ENCODE results near the gene ZNF536. TPM values are rescaled to one million over a fixed set of nuclear protein-coding genes. Genes with fewer than 3 reads are reported as not detected.

ZNF536 gene
- total and polyA plus RNA-seq, 9 of the 15 experiments (the other 6 are each of a cell fraction or from before 2014, with no cell fraction given): not detected

- TF ChIP-seq ARID3B (CRISPR knock-in tag; IDR thresholded peaks at IDR 0.05; ENCODE audit: borderline replicate concordance): no peak
- TF ChIP-seq XRCC3 (IDR thresholded peaks at IDR 0.05): no peak
- no peak for TF ChIP-seq ZKSCAN3 (CRISPR knock-in tag; IDR thresholded peaks at IDR 0.05)
These were observed 18.7 kb upstream of the ZNF536 start (continued) for GRCh38 chr19:30353394-30353945.

GRCh38 chr19:30355586-30355985, 16.6 kb upstream of the ZNF536 start:
- Histone ChIP-seq H3K27me3 (ENCODE audit: control insufficient read depth in 2 of 2, insufficient read depth in 2 of 2, low read length in 2 of 2) (peaks cover 10 to 22% of the 10 kb centered on the region in 2 experiments), H3K4me2 (ENCODE audit: insufficient read depth, low read length) (no peak overlapping the region), H3K9me3 (replicated peaks; ENCODE audit: control insufficient read depth, insufficient read depth, low read depth, low read length) (no peaks in the 10 kb centered on the region), H4K20me1 (replicated peaks; ENCODE audit: control insufficient read depth, insufficient read depth, low read length) (0 out of 2 replicates have a peak, but pooled peaks cover 4% of the 10 kb centered on the region), H3K4me3 (no peak overlapping the region), H3K36me3 (ENCODE audit: control insufficient read depth, insufficient read depth, low read length) (no peaks in the 10 kb centered on the region), H3K4me1 (replicated peaks in 1 of 2; ENCODE audit: control insufficient read depth in 2 of 2, insufficient read depth in 2 of 2, low read length in 2 of 2) (no peaks in the 10 kb centered on the region), H3K79me2 (ENCODE audit: control insufficient read depth, insufficient read depth, low read length) (no peaks in the 10 kb centered on the region), H3K9ac (ENCODE audit: insufficient read depth in 1 of 2, low read depth in 2 of 2, low read length in 2 of 2) (no peak overlapping the region), H3K27ac (ENCODE audit: extremely low read depth, low read depth, low read length) (no peak overlapping the region), H2AFZ (ENCODE audit: low read depth, low read length) (no peak overlapping the region), H3K9me1 (ENCODE audit: control insufficient read depth, insufficient read depth, low read length) (no peaks in the 10 kb centered on the region)
- no TSS peak for BruUV-seq (replicated peaks)
- intact Hi-C loops (cut with micrococcal nuclease) (no loop called here), in situ Hi-C loops (cut with MboI) (no loop called here)
- ChIA-PET CTCF (ENCODE audit: low intra/inter-chr PET ratio) (no interaction called here), POLR2A (no interaction called here)
- WGBS (ENCODE audit: insufficient coverage, low coverage, missing lambda C conversion rate): 0% methylated on average over 5 of the region's 5 CpGs
- no peak for DNase-seq (ENCODE audit: extremely low read depth in 1 of 4, low spot score in 3 of 4)
- ATAC-seq: no peak
- no peak for FAIRE-seq
- TF ChIP-seq DLX4 (CRISPR knock-in tag; IDR thresholded peaks at IDR 0.05) (no peak), ZNF277 (CRISPR knock-in tag; IDR thresholded peaks at IDR 0.05; ENCODE audit: borderline replicate concordance) (no peak), ZBTB2 (IDR thresholded peaks at IDR 0.05) (no peak), KDM2B (CRISPR knock-in tag; IDR thresholded peaks at IDR 0.05) (no peak), ZNF239 (CRISPR knock-in tag; IDR thresholded peaks at IDR 0.05) (no peak), E2F6 (IDR thresholded peaks at IDR 0.05; ENCODE audit: borderline replicate concordance in 1 of 2, extremely low read depth in 1 of 2, insufficient read depth in 1 of 2, insufficient read length in 1 of 2, low read depth in 1 of 2, low read length in 1 of 2, poor library complexity in 1 of 2, severe bottlenecking in 1 of 2) (no peak), CTBP1 (IDR thresholded peaks at IDR 0.05; ENCODE audit: borderline replicate concordance) (no peak), ETS2 (tag; IDR thresholded peaks at IDR 0.05; ENCODE audit: borderline replicate concordance, poor library complexity, severe bottlenecking) (no peak)
